ENCODE measurements around the gene MORC1.
A peak's percentile ranks its signal among the peaks of the same experiment; 100 is the strongest.
"Not testable (repeated sequence)": the region's sequence is repeated elsewhere in the genome, so short reads cannot be mapped to it uniquely, and the experiment has no call there.

MORC1 gene

DNA sequence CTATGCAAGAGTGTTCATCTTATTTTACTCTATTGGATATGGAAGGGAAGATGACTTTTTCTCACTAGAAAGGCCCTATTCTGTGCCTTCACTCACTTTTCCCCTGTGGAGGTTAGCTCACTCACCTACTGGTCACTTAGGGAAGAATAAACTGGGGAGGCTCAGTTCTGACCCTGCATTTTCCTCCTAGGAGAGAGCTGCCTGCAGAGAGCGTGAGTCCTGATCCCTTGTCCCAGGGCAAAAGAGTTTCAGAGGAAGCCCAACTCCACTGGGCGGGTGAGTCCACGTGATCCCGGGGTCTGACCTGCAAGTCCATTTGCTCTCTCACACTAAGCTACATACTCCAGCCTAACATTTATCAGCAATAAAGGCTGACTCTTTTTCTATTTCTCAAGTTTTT, 8.4 kb downstream of the MORC1 start:
- no peak for DNase-seq

DNA sequence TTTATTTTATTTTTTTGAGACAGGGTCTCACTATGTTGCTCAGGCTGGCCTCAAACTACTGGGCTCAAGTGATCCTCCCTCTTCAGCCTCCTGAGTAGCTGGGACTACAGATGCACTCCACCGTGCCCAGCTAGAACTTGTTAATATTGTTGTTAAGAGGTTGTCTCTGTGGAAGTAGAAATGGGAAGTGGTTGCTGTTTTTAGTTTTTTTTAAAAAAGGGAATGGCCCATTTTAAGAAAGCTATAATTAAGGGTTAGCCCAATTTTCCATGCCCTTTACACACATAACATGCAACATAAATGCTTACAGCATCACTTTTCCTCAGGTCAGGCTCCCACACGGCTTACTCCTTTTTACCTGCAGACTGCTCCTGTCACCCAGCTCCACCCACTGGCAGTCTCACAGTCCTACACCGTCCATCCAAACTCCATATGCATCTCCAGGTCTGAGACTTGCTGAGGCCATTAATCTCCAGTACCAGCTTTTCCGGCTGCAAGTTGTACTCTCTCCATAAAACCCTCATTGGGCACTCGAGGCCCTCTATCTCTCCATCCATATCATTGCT, 19.8 kb downstream of the MORC1 start:
- no peak for DNase-seq

DNA sequence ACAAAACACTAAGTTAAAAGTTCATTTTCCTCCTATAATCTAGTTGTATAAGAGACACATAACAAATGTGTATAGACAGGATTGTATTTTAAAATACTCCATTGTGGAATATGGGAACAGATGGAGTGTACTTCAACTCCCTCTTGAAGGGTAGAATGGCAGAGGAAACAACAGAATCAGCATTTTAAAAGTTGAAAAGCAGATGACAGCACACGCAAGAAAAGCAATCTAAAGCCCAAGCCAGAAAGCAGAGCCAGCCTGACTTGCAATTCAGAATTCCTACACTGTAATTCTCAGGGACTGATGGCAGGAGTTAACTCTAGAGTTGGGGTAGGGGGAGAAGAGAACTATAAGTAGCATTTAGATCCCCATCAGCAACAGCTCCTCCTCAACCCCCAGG, 22.8 kb downstream of the MORC1 start:
- DNase-seq, result no peak

DNA sequence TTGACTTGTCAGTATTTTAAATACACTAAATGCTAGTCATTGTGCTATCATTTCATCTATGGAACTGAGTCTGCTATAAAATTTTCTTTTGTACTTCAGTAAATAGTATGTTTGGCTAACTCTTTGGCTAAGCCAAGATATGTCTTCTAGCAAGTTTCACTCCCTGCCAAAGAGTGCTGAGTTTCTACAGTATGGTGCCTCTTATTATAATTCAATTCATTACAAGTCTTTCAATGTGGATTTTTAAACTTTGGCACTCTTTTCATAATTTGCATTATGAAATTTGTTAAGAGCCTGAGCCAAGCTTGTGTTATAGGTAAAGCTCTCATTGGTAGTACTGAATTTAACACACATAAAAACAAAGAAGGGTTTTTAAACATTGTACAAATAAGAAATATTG, 24.4 kb downstream of the MORC1 start:
- no peak for DNase-seq

DNA sequence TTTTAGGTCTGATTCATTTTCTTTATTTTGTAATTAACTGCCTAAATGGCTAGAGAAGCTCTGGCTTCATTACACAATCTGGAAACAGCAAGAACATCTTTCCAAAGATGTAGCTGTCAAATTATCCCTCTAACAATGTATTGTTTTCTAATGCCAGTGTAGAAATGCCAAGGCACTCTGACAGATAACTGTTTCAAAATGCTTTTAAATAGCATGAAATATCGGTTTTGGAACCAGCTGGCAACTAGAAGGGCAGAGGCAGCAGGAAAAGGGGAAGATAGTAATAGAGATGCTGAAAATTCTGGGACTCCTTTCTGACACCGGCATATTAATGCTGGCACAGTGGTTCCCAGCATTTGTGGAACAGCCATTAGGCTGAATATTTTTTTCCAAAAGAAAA, 26.1 kb downstream of the MORC1 start:
- no peak for DNase-seq

DNA sequence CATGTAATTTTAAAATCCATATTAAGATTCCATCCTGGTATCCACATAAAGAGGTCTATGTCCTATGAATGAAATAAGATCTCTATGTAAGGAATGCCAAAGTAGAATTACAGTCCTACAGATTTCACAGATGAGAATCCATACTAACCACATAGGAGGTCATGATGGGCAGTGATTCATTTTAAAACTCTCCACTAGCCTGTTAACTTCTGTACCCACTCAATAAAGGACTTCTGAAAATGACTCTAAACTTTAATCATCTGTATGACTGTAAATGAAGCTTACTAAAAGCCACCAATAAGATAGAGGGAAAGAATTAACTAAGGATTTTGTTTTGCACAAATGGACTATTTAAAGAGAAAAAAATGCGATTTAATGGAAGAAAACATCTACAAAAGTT, 28.7 kb downstream of the MORC1 start:
- no peak for DNase-seq

DNA sequence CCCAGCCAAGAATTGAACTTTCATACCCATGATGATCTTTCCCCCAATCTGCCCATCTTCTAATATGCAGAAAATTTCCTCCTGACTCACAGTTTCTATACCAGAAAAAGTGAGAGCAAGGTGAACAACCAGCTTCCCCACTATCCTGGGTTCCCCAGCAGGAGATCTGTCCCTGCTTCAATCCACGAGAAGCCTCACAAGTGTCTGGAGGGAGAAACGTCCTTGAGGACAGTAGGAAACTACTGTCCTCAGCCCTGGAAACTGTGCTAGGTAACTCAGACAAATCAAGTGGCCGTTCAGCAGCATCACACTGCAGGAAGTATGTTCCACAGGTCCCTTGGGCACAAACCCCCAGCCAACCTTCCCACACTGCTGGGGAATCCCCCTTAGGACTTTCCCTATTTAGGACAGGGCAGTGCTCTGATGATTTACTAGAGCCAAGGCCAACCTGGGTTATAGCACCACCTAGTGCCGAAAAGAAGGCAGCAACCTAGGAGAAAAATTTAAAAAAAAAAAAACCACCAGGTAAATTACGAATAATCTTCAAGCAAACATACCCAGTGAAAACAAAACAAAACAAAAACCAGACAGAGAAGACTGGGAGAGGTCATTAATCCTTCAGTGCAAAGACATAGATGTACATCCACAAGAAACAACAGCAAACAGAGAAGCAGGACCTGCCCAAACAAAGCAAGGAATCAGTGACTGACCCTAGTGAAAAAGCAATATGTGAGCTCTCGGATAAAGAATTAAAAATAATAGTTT, 36.0 kb downstream of the MORC1 start:
- DNase-seq, result peak; percentile 14

DNA sequence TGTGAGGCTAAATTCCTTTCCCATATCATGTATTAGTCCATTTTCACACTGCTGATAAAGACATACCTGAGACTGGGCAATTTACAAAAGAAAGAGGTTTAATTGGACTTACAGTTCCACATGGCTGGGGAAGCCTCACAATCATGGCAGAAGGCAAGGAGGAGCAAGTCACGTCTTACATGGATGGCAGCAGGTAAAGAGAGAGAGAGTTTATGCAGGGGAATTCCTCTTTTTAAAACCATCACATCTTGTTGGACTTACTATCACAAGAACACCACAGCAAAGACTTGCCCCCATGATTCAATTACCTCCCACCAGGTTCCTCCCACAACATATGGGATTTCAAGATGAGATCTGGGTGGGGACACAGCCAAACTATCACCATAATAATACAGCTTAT, 37.8 kb downstream of the MORC1 start:
- DNase-seq, result not testable (repeated sequence)

DNA sequence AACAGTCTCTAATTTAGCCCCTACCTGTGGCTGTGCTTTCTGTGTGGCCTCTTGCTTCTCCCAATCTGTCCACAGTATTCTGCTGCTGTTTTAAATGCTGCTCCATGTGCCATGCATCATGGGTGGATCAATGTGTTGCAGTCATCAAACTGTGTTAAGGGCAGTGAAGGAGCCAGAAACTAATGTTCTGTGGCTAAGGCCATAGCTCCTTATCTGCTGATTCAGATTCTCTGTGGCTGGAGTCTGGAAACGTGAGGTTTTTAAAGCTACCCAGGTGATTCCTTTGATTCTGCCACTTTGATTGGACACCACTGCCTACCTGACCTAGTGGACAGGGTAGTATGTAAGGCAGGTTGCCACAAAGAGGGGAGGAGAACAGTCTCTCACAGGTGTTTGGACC, 44.8 kb downstream of the MORC1 start:
- no peak for DNase-seq

DNA sequence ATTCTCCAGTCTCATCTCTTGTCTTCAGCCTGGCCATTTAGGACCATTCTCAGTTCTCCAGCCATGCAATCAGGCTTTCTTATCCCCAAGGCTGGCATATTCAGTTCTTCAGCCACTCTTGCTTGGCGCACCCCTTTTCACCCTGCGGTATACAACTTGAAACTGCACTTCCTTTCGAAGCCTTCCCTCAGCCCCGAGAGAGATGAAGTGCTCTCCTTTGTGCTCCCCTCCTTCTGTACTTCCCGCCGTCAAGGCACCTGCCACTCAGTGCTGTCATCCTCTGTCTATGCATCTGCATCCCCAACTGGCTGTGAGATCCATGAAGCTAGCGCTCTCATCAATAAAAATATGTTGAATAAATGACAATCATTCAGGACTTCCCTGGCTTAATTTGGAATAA, 45.7 kb downstream of the MORC1 start:
- no peak for DNase-seq

DNA sequence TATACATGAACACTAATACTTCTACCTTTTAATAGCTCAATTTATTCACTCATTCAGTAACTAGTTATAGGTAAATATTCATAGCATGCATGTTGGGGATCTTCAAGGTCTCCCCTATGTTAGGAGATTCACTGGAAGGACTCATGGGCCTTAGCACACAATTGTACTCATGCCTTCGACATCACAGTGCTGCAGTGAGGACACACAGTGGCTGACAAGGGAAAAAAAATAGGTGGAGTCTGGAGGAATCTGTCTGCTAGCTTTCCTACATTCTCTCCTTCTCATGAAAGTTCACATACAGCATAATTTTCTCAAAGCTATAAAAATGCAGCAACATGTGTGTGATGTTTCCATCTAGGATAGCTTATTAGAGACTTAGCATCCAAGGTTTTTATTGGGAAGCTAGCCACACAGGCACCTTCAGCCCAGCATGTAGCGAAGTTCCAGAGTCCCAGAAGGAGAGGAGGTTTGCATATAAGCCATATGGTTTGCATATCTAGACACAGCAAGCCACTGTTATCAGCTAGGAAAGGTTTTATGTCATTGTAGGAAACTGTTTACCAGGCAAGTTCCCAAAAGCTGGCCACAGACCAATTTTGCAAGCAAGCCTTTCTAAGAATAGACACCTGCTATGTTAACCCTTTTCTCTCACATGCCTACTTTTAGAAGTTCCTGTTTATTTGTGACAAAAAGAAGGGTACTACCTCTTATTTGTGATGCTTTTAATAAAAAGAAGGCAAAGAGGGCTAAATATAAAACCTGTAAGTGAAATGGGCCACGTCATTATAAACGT, 46.4 kb downstream of the MORC1 start:
- DNase-seq, result no peak

DNA sequence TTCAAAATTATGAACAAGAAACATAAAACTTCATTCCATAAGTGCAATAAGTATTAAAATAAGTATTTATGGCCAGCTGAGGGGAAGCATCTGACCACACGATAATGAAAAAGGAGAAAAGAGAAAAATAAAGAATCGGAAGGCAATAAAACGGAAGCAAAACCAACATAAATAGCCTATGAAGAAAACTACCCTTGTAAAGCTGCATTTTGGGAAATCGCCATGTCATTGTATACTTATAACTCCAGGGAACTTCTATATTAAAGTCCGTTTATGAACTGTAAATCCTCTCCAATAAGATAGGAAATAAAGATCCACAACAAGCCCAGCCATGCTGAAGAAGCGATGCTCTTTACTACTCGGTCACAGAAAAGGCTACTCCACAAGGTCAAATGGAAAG, 47.7 kb downstream of the MORC1 start:
- no peak for DNase-seq

DNA sequence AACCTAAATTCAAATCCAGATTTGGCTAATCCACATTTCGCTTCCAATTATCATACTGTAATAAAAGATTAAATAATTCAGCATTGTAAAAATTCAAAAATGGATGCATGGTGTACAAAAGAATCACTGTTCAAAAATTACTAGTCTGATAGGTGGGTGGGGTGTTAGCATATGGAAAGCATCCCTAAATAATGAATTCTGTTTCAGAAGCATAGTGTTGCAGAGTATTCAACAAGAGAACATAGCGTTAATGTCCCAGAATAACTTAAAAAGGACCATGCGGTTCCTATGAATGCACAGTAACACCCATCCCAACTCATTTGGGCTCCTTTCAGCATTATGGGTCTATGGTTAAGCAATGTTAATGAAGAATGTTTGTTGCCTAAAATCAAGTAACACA, 51.1 kb downstream of the MORC1 start:
- DNase-seq, result no peak

DNA sequence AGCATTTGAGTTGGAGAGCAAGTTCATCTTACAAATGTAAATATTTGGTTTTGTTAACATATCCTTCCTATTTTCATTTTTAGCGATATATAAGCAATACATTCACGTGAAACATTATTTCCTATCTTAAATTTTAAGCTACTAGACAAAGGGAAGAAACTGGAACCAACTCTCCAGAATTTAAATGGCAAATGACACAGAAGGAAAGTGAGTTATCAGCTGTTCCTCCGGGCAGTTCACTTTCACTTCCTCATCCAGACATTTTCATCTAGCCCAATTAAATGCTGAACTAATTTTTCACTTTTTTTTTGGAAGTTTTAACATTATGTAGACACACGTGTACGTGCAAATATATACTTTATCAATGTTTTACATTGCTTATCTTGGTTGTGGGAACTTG, 58.7 kb downstream of the MORC1 start:
- DNase-seq, result no peak

DNA sequence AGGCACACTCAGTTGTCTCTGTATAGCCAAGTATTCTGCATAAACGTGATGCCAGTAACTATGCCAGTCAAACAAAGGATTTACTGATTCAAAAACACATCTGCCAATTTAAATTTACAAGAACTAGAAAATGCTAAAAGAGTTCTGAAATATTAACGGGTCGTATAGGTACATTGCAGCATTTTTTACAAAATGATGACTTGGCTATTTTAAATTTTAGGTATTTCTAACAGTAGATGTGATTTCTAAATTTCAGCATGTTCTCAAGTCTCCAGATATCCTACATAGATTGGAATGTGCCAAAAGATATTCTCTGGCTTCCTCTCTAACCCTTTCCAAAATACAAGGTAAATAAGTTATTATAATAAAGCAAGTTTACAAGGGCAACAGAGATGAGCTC, 60.3 kb downstream of the MORC1 start:
- DNase-seq, result no peak

DNA sequence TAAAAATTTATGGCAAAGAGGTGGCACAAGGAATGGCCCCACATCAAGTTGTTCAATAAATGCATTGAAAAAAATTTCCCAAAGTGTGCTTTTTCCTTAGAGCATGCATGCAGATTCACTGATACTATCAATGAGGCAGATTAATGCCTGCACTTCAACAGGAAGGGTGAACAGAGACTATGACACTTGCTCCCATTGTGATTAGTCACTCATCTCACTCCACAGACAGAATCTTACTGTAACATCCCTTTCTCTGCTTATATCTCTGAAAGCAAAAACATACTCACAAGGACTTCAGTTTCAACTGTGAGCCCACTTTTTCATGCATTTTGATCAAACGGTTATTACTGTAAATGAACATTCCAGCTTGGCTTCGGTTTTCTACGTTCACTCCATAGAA, 60.9 kb downstream of the MORC1 start:
- no peak for DNase-seq

DNA sequence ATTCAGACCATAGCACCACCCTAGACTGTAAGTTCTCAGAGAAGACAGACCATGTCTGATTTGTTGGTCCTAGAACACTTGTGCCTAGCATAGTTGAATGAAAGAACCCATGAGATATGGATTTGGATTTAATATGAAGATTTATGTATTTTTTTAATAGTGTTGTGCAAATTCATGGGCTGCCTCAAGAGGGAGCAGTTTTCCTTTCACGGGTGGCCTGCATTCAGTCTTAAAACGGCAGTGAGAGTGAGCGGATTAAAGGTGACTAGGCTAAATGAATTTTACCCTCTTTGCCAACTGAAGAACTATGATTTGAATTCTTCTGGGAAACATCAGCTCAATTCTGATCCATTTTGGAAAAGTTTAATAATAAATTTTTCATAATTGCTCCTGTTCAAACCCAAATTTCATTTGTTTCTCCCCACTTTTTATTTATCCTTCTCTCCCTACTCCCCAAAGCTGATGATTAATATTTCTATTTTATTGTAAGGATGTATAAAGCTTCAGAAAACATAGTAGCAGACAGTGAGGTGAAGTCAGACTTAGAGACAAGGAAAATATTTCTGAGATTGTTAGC, 67.3 kb downstream of the MORC1 start:
- DNase-seq, result peak; percentile 28

DNA sequence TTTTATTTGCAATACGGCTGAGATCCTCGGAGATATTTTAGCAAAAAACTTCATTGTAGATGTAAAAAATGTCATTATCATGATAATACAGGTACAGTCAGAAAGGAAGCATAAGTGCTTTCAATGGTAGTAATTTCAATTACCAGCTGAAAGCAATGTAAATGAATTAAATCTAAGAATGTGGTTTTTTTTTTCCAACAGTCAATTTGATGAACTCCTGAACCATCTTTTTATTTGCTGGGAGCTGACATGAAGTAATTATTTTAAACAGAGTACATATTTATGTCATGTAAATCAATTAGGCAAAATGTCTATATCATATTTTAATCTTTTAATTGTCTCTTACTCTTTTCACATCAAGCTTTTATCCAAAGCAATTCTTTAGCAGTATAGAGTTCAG, 70.6 kb downstream of the MORC1 start:
- DNase-seq, result no peak

DNA sequence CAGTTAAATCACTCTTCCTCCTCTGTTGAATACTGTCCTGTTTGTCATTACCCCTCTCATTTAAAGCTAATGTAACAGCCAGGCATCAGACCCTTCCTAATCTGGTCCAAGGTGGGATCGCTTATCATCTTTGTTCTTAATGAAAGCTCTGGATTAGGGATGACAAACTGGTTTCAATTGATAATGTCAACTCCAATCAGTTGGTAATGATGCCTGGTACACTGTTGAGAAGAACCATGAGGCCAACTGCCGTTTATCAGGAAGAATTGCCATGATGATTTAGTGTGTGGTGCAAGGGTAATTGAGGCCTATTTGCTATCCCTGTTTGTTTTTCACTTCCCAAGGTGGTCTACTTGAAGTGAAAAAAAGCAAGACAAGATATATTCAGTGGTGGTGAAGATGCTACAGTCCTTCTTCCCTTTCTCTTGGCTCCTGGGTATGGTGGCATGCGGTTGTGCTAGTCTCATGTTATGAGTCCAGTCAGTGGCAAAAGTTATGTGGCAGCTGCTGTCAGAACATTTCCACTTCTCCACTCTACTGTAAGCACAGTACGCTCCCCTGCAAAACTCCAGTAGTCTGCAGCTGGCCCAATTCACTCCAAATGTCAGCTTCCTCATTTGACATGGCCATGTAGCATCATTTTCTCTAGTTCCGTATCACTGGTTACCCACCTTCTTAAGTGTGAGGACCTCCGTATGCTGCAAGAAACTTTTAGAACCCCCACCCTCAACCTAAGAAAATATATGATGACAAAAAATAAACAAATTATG, 72.5 kb downstream of the MORC1 start:
- DNase-seq, result no peak

DNA sequence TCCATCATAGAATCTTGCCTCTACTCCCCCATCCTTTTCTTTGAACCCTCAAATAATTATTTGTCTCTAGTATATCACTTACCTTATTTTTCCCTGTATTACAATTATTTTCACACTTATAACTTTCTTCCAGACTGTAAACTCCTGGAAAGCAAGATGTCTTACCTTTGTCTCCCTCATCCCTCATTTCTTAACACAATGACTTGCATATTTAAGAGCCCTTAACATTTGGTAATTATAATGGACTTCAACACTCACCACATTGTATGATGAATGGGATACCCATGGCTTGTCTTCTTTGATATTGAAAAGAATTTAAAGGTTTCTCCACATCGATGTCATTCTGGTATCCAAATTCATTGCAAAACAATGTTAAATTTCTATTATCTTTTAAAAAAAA, 82.9 kb downstream of the MORC1 start:
- DNase-seq, result no peak

DNA sequence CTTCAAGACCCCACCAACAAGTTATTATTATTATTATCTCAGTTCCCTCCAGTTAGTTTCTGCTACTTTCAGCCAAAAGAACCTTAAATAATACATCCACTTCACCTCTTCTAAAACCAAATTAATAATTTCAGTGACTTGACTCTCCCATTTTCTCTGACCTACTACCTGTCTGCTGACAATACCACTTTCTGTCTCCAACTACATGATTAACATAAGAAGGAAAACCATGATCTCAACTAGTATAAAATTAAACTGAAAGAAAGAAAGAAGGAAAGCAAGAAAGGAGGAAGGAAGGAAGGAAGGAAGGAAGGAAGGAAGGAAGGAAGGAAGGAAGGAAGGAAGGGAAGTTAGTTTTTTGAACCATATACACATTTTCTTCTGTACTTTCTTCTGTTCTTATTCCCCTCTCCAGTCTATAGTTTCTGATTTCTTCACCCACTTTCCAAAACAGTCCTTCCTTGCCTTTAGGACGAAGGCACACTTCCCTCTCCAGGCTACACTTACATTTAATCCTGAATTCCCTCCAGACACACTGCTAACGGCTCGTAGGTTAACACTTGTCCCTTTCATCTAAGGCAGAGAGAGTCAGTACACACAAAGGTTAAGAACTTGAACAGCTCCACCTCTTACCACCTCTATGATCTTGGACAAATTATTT, 84.8 kb downstream of the MORC1 start:
- no peak for DNase-seq

DNA sequence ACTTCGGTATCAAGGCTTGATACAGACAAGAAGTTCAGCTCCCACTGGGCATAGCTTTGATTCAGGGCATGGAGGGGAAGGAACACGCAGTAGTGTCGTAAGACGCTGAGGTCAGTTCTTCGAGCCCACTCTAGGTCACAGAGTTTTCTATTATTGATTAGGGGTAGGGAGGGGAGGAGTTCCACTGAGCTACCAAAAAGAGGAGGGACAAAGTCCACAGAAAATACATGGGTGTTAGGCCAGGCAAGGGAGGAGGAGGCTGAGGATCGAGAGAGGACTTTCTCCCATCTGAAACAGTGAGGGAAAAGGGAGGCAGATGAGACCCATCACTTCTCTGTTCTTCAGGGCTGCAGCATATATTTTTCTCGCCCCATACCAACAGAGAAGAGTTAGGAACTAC, 89.2 kb downstream of the MORC1 start:
- no peak for DNase-seq

DNA sequence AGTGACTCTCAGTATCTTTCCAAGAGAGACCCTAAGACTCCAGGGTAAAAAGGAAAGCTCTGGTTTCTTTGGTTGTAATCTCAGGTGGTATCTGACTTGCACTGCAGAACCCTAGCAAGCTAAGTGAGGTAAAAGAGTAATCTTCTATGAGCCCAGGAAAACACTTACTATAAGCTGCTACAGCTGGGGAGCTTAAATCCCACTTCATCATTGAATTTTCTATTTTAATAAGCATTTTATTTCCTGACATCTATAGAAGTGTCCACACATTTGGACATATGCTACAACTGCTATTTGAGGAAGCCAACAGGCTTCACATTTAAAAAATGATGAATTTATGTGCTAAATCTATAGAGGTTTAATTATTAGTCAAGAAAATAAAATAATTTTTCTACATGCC, 91.1 kb downstream of the MORC1 start:
- no peak for DNase-seq
